ENCODE measurements around the gene PPARD. TPM values are rescaled to one million over a fixed set of nuclear protein-coding genes. Genes with fewer than 3 reads are reported as not detected.
A peak's percentile ranks its signal among the peaks of the same experiment; 100 is the strongest.

Gene PPARD
- total and polyA plus RNA-seq, 2 of the 13 experiments (the other 11 are each of a cell fraction or from before 2014, with no cell fraction given), result 6.1 to 13.3 TPM

DNA sequence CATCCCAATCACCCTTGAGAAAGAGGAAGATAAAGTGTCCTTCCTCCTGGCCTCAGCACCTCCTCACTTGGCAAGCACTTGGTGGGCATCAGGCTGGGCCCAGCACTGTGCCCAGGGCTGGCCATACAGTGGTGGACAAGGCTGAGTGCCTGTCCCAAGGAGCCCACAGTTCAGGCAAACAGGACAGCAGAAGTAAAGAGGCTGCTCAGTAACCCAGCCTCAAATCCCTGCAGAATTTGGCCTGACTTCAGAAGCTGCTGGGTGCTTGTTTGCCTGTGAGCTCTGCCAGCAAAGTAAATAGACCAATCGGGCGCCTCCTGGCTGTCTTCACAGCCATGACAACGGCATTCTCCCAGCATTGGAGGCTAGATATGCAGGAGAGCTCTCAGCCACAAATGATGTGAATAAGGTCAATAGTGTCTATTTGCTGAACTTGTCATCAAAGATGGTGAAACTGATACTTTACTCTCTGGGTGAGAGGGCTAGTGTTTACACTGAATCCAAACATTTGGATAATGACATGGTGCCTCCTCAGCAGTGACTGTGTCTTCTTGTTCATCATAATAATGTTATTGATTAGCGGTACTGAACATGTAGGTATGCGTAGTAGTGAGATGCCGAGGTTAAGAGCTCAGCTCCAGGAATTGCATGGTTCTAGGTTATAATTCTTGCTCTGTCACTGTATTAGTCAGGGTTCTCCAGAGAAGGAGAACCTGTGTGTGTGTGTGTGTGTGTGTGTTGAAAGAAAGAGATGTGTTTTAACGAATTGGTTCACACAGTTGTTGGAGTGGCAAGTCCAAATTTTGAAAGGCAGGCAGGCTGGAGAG lies 72.9 kb downstream of the PPARD start (continued):
- TF ChIP-seq GFI1 (CRISPR knock-in tag; IDR thresholded peaks at IDR 0.05; ENCODE audit: borderline replicate concordance) (peak; percentile 98), HNF4A (CRISPR knock-in tag; IDR thresholded peaks at IDR 0.05) (peak; percentile 86), CCDC6 (CRISPR knock-in tag; IDR thresholded peaks at IDR 0.05) (0 out of 2 replicates have a peak, but pooled peaks have one; percentile 58), RARA (CRISPR knock-in tag; IDR thresholded peaks at IDR 0.05) (peak; percentile 98), ZGPAT (CRISPR knock-in tag; IDR thresholded peaks at IDR 0.05) (peak; percentile 98), ZNF687 (CRISPR knock-in tag; IDR thresholded peaks at IDR 0.05) (peak; percentile 79), TCF7L2 (IDR thresholded peaks at IDR 0.05; ENCODE audit: low read depth, low read length) (no peak), RFX1 (IDR thresholded peaks at IDR 0.05) (peak; percentile 73), ZNF20 (CRISPR knock-in tag; IDR thresholded peaks at IDR 0.05) (peak; percentile 45; the same call in 1 of the 2 replicates), ZNF44 (CRISPR knock-in tag; IDR thresholded peaks at IDR 0.05) (peak; percentile 75; the same call in 1 of the 2 replicates), PAWR (CRISPR knock-in tag; IDR thresholded peaks at IDR 0.05; ENCODE audit: borderline replicate concordance) (no peak), ZNF335 (CRISPR knock-in tag; IDR thresholded peaks at IDR 0.05) (peak; percentile 59; the same call in 1 of the 2 replicates), SALL1 (CRISPR knock-in tag; IDR thresholded peaks at IDR 0.05) (peak; percentile 97), SP140L (CRISPR knock-in tag; IDR thresholded peaks at IDR 0.05; ENCODE audit: borderline replicate concordance) (0 out of 2 replicates have a peak, but pooled peaks have one; percentile 73), ZNF350 (CRISPR knock-in tag; IDR thresholded peaks at IDR 0.05; ENCODE audit: borderline replicate concordance, low read depth) (peak; percentile 91; the same call in 1 of the 2 replicates), CREBL2 (CRISPR knock-in tag; IDR thresholded peaks at IDR 0.05; ENCODE audit: borderline replicate concordance) (0 out of 2 replicates have a peak, but pooled peaks have one; percentile 25), KDM2A (CRISPR knock-in tag; IDR thresholded peaks at IDR 0.05; ENCODE audit: borderline replicate concordance, low read depth) (peak; percentile 83), NKX3-1 (CRISPR knock-in tag; IDR thresholded peaks at IDR 0.05) (peak; percentile 96)
- TF ChIP-seq, protein P1, sequence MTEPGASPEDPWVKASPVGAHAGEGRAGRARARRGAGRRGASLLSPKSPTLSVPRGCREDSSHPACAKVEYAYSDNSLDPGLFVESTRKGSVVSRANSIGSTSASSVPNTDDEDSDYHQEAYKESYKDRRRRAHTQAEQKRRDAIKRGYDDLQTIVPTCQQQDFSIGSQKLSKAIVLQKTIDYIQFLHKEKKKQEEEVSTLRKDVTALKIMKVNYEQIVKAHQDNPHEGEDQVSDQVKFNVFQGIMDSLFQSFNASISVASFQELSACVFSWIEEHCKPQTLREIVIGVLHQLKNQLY (CRISPR knock-in tag; IDR thresholded peaks at IDR 0.05), result peak; percentile 97
- TF ChIP-seq, protein P2, sequence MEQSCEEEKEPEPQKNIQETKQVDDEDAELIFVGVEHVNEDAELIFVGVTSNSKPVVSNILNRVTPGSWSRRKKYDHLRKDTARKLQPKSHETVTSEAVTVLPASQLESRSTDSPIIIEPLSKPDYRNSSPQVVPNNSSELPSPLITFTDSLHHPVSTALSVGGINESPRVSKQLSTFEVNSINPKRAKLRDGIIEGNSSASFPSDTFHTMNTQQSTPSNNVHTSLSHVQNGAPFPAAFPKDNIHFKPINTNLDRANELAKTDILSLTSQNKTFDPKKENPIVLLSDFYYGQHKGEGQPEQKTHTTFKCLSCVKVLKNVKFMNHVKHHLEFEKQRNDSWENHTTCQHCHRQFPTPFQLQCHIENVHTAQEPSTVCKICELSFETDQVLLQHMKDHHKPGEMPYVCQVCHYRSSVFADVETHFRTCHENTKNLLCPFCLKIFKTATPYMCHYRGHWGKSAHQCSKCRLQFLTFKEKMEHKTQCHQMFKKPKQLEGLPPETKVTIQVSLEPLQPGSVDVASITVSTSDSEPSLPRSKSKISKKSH (CRISPR knock-in tag; IDR thresholded peaks at IDR 0.05; ENCODE audit: borderline replicate concordance), result peak; percentile 55; the same call in 1 of the 2 replicates
- TF ChIP-seq, protein P3, sequence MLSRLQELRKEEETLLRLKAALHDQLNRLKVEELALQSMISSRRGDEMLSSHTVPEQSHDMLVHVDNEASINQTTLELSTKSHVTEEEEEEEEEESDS (CRISPR knock-in tag; IDR thresholded peaks at IDR 0.05; ENCODE audit: borderline replicate concordance), result peak; percentile 77; the same call in 1 of the 2 replicates

Data from HepG2 (cell line).